Bronchial epithelial cell (primary cell): ENCODE data around the gene ZNF135. TPM values are rescaled to one million over a fixed set of nuclear protein-coding genes. Genes with fewer than 3 reads are reported as not detected.
A peak's percentile ranks its signal among the peaks of the same experiment; 100 is the strongest.

Experiments
- DNase-seq: peaks from one replicate; pipeline ENCODE4 v3.0.0-alpha.2; 2010; ENCODE audit warnings: low read depth
- FAIRE-seq: peaks from 2 replicates; lab custom pipeline; 2011; peaks lifted over from hg19 to GRCh38; lab: Jason Lieb, UNC
- H3K27me3 ChIP-seq: 2 replicates; pipeline ENCODE4 v1.5.1; 2011; ENCODE audit warnings: low read length; ENCODE audit not compliant: control insufficient read depth, insufficient read depth
- H3K36me3 ChIP-seq: 2 replicates; pipeline ENCODE4 v1.5.1; 2011; ENCODE audit warnings: low read length; ENCODE audit not compliant: control insufficient read depth, insufficient read depth
- H3K4me3 ChIP-seq: 2 replicates; pipeline ENCODE4 v1.5.1; 2011; ENCODE audit warnings: mild to moderate bottlenecking, low read depth, low read length, control low read depth
- total RNA-seq: library from RNA; depleted of rRNA; stranded (reverse); fragments of >200 nt; gene quantifications from 2 replicates; pipeline ENCODE4 v1.2.1, GENCODE V29; 2014
- TF ChIP-seq, protein P1 (sequence below): IDR thresholded peaks from 2 replicates; pipeline ENCODE4 v1.5.1; 2011; ENCODE audit warnings: mild to moderate bottlenecking, moderate library complexity, low read length, control low read depth, inconsistent platforms; ENCODE audit not compliant: insufficient read depth, severe bottlenecking

Gene ZNF135
- total RNA-seq, 1 donor from 2014 or later = 1.6 TPM

DNA sequence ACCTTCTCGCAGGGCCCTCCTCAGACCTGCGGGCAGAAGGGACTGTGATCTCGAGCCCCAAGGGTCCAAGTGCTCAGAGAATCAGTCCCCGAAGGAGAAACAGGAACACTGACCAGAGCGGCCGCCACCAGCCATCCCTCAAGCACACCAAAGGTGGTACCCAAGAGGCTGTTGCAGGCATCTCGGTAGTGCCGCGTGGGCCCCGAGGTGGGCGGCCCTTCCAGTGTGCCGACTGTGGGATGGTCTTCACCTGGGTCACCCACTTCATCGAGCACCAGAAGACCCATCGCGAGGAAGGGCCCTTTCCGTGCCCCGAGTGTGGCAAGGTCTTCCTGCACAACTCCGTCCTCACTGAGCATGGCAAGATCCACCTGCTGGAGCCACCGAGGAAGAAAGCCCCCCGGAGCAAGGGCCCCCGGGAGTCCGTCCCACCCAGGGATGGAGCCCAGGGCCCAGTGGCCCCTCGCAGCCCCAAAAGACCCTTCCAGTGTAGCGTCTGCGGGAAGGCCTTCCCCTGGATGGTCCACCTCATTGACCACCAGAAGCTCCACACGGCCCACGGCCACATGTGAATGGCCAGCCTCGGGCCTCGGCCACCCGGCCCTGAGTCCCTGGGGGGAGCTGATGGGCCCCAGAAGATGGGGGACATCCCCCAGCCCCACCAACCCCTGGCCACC, 5.5 kb upstream of the ZNF135 start:
- no peak for DNase-seq
- FAIRE-seq = no peak
- TF ChIP-seq, protein P1, sequence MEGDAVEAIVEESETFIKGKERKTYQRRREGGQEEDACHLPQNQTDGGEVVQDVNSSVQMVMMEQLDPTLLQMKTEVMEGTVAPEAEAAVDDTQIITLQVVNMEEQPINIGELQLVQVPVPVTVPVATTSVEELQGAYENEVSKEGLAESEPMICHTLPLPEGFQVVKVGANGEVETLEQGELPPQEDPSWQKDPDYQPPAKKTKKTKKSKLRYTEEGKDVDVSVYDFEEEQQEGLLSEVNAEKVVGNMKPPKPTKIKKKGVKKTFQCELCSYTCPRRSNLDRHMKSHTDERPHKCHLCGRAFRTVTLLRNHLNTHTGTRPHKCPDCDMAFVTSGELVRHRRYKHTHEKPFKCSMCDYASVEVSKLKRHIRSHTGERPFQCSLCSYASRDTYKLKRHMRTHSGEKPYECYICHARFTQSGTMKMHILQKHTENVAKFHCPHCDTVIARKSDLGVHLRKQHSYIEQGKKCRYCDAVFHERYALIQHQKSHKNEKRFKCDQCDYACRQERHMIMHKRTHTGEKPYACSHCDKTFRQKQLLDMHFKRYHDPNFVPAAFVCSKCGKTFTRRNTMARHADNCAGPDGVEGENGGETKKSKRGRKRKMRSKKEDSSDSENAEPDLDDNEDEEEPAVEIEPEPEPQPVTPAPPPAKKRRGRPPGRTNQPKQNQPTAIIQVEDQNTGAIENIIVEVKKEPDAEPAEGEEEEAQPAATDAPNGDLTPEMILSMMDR = no peak
- Histone ChIP-seq H3K4me3 (no peak overlapping the region), H3K36me3 (no peaks in the 10 kb centered on the region), H3K27me3 (no peaks in the 10 kb centered on the region)

DNA sequence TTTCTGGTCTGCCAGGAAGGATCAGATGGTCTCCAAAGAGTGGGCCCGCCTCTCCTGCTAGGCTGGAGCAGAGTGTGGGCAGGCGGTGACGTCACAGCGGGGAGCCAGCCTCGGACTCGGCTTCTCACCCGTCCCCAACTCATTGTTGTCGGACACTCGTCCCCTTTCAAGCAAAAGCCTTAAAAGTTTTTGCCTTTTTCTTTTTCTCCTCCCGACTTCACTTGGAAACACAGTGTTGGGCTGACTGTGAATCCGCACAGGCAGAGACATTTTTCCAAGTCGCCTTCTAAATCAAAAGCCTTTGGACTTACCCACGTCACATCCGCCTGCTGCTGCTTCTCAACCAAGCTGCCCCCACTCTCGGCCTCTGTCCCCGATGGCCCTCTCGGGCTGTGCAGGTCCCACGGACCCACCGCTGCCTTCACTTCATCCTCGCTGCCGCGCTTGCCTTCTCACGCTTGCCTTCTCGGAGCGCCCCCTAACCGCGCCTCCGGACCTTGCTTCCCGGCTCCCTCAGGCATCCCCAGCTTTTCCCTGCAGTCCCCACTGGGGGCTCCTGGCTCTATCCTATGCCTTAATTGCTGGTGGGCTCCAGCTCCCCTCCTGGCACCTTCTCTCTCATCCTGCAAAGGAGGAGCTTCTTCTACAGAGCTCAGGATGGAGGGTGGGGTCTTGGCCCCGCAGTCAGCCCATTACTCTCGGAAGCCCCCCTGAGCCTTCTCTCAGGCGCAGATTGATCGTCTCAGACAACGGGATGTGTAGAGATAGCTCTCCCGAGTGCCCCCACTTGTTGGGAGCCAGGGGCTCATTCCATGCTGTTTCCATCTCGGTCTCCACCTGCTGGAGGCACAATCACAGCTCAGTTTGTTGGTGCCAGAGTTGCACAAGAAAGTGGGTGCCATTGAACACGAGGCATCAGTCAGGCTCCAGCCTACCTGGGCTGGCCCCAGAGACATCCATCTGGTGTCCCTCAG, 3.9 kb upstream of the ZNF135 start:
- Histone ChIP-seq H3K27me3 (no peaks in the 10 kb centered on the region), H3K4me3 (peak overlapping the region; percentile 33), H3K36me3 (no peaks in the 10 kb centered on the region)
- DNase-seq (peak; percentile 1), FAIRE-seq (peak; percentile 86)
- TF ChIP-seq, protein P1 = no peak

DNA sequence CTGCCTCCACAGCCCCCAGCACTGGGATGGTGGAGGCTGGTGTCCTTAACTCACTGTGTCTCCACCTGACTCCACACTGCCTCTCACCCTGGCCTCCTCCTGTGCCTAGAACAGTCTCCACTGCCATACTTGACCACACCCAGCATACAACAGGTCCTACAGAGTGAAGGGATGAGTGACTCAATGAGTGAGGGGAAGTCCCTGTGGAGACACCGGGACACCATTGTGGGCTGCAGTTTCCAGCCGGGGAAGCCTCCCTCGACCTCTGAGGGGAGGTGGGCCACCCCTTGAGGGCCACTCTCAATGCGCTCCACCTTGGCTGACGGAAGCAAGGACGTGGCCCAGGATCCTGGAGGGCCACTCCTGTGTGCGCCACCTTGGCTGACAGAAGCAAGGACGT, 2.8 kb upstream of the ZNF135 start:
- H3K4me3 ChIP-seq = no peak overlapping the region
- no peaks in the 10 kb centered on the region for H3K36me3 ChIP-seq
- FAIRE-seq (no peak), DNase-seq (no peak)
- TF ChIP-seq, protein P1 = no peak
- no peaks in the 10 kb centered on the region for H3K27me3 ChIP-seq

GRCh38 chr19:58056861-58057260, 2.2 kb upstream of the ZNF135 start:
- DNase-seq (no peak), FAIRE-seq (no peak)
- no peak overlapping the region for H3K4me3 ChIP-seq
- no peaks in the 10 kb centered on the region for H3K36me3 ChIP-seq
- TF ChIP-seq, protein P1 = no peak
- H3K27me3 ChIP-seq = no peaks in the 10 kb centered on the region

DNA sequence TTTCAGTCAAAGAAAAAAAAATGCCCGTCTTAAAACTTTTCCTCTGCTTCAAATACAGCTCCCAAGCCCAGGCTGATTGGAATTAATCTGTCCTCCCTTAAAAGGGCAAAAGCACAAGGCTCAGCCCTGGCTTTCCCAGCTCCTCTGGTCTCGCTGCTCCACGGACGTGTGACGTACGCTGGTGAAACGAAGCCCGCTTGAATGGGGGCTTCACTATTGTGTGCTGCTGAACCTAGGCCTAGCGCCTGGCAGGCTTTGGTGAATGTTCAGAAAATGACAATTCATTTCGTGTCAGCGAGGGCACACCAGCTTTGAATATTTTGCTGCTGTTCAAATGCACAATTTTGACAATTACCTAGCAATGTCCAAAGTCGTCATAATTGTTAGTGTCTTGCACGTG, 615 bp upstream of the ZNF135 start:
- DNase-seq (no peak), FAIRE-seq (no peak)
- no peaks in the 10 kb centered on the region for H3K36me3 ChIP-seq
- H3K4me3 ChIP-seq = no peak overlapping the region
- TF ChIP-seq, protein P1 = no peak
- H3K27me3 ChIP-seq = no peaks in the 10 kb centered on the region
